IMR-90 (cell line): Measurements from ENCODE around the gene CACNA2D3. TPM values are rescaled to one million over a fixed set of nuclear protein-coding genes. Genes with fewer than 3 reads are reported as not detected.
A peak's percentile ranks its signal among the peaks of the same experiment; 100 is the strongest.

Experiments used
- ATAC-seq: fragments of 200-7000 bp; cut with Tn5 transposase; 2 replicates; pipeline ENCODE4 v1.9.1; 2020; ENCODE audit warnings: low read depth, mild to moderate bottlenecking, moderate library complexity
- BruUV-seq: library from RNA; stranded (reverse); fragments of 400-500 nt; replicated peaks from 2 replicates; lab custom pipeline; 2021; lab: Mats Ljungman, UMichigan
- CTCF ChIA-PET: fragments of 300-600 bp; formaldehyde crosslinking; extraction: SDS; loops from one replicate; lab custom pipeline; 2021; ENCODE audit warnings: antibody characterized with exemption; lab: Yijun Ruan, JAX
- POLR2A ChIA-PET: fragments of 300-600 bp; sonication (Branson Sonifier 250); formaldehyde crosslinking; loops from one replicate; lab custom pipeline; 2022; ENCODE audit warnings: antibody characterized with exemption; ENCODE audit not compliant: unreplicated experiment; lab: Charles Lee
- DNase-seq: peaks from one replicate; pipeline ENCODE4 v3.0.0; 2013
- H2AFZ ChIP-seq: replicated peaks from 2 replicates; pipeline ENCODE3; 2013; ENCODE audit warnings: low read length, mild to moderate bottlenecking; ENCODE audit not compliant: poor library complexity
- H2AK5ac ChIP-seq: 2 replicates; pipeline ENCODE4 v1.6.1; 2013; ENCODE audit warnings: low read depth, low read length, inconsistent platforms
- H2AK9ac ChIP-seq: replicated peaks from 2 replicates; pipeline ENCODE3; 2013; ENCODE audit warnings: mild to moderate bottlenecking, low read depth, low read length, moderate library complexity; ENCODE audit not compliant: poor library complexity
- H2BK120ac ChIP-seq: 2 replicates; pipeline ENCODE4 v1.6.1; 2013; ENCODE audit warnings: low read depth, low read length, inconsistent platforms
- H2BK15ac ChIP-seq: 3 replicates; pipeline ENCODE4 v1.6.1; 2013; ENCODE audit warnings: low read depth, low read length, inconsistent platforms
- H2BK20ac ChIP-seq: 2 replicates; pipeline ENCODE4 v1.6.1; 2013; ENCODE audit warnings: low read depth, mild to moderate bottlenecking, inconsistent platforms, low read length, moderate library complexity
- H2BK5ac ChIP-seq: 2 replicates; pipeline ENCODE4 v1.6.1; 2013; ENCODE audit warnings: mild to moderate bottlenecking, low read depth, low read length, inconsistent platforms; ENCODE audit not compliant: poor library complexity, severe bottlenecking
- H3K14ac ChIP-seq: replicated peaks from 2 replicates; pipeline ENCODE4 v1.6.1; 2013; ENCODE audit warnings: low read depth, low read length, inconsistent platforms
- H3K18ac ChIP-seq: 2 replicates; pipeline ENCODE4 v1.6.1; 2013; ENCODE audit warnings: low read depth, low read length, control low read depth
- H3K23ac ChIP-seq: 2 replicates; pipeline ENCODE4 v1.6.1; 2013; ENCODE audit warnings: low read depth, low read length, inconsistent platforms
- H3K27ac ChIP-seq: 2 replicates; pipeline ENCODE4 v1.5.1; 2013; ENCODE audit warnings: mild to moderate bottlenecking, control low read depth, low read length; ENCODE audit not compliant: insufficient read depth
- H3K27me3 ChIP-seq: 2 replicates; pipeline ENCODE4 v1.6.1; 2013; ENCODE audit warnings: low read length; ENCODE audit not compliant: control insufficient read depth, insufficient read depth
- H3K36me3 ChIP-seq: 2 replicates; pipeline ENCODE4 v1.6.1; 2013; ENCODE audit warnings: low read length, mixed read lengths; ENCODE audit not compliant: control insufficient read depth, insufficient read depth
- H3K4ac ChIP-seq: 2 replicates; pipeline ENCODE4 v1.6.1; 2013; ENCODE audit warnings: low read depth, low read length, inconsistent platforms
- H3K4me1 ChIP-seq: 2 replicates; pipeline ENCODE4 v1.6.1; 2013; ENCODE audit warnings: low read length, mixed read lengths; ENCODE audit not compliant: control insufficient read depth, insufficient read depth
- H3K4me2 ChIP-seq: 2 replicates; pipeline ENCODE4 v1.6.1; 2013; ENCODE audit warnings: low read depth, mild to moderate bottlenecking, control low read depth, low read length, moderate library complexity
- H3K4me3 ChIP-seq: 2 replicates; pipeline ENCODE4 v1.5.1; 2013; ENCODE audit warnings: low read depth, mild to moderate bottlenecking, control low read depth, low read length, moderate library complexity; ENCODE audit not compliant: insufficient read depth
- H3K56ac ChIP-seq: 2 replicates; pipeline ENCODE4 v1.6.1; 2013; ENCODE audit warnings: low read length, inconsistent platforms; ENCODE audit not compliant: insufficient read depth; ENCODE audit errors: extremely low read depth
- H3K79me1 ChIP-seq, 2 experiments: 2 replicates each; pipeline ENCODE4 v1.6.1; 2013; ENCODE audit warnings: low read length in 2 of 2, inconsistent platforms in 1 of 2, low read depth in 1 of 2
- H3K9ac ChIP-seq: 2 replicates; pipeline ENCODE4 v1.6.1; 2013; ENCODE audit warnings: low read depth, low read length, control low read depth
- H3K9me1 ChIP-seq: 2 replicates; pipeline ENCODE4 v1.6.1; 2013; ENCODE audit warnings: low read length, inconsistent platforms; ENCODE audit not compliant: insufficient read depth
- H3K9me3 ChIP-seq: 2 replicates; pipeline ENCODE4 v1.6.1; 2013; ENCODE audit warnings: low read length; ENCODE audit not compliant: control insufficient read depth, insufficient read depth
- H4K20me1 ChIP-seq: 2 replicates; pipeline ENCODE4 v1.6.1; 2013; ENCODE audit warnings: low read length, inconsistent platforms; ENCODE audit not compliant: insufficient read depth
- H4K5ac ChIP-seq: 2 replicates; pipeline ENCODE4 v1.6.1; 2013; ENCODE audit warnings: mild to moderate bottlenecking, low read depth, low read length, control low read depth
- H4K8ac ChIP-seq, 2 experiments: 2 replicates each; pipeline ENCODE4 v1.6.1; 2013; ENCODE audit warnings: low read depth in 2 of 2, low read length in 2 of 2, control low read depth in 1 of 2, inconsistent platforms in 1 of 2
- H4K91ac ChIP-seq: 2 replicates; pipeline ENCODE4 v1.6.1; 2013; ENCODE audit warnings: low read depth, low read length, inconsistent platforms; ENCODE audit not compliant: insufficient read depth
- CEBPB ChIP-seq: IDR thresholded peaks from 2 replicates; pipeline ENCODE4 v1.6.1; 2012; ENCODE audit warnings: low read depth, low read length, improper control_type of control experiment
- CTCF ChIP-seq: conservative IDR thresholded peaks from 2 replicates; pipeline ENCODE4 v1.5.1; 2012; ENCODE audit warnings: mild to moderate bottlenecking, low read depth, low read length, improper control_type of control experiment
- MAFK ChIP-seq: IDR thresholded peaks from 2 replicates; pipeline ENCODE4 v1.6.1; 2012; ENCODE audit warnings: low read depth, low read length, improper control_type of control experiment
- RAD21 ChIP-seq: IDR thresholded peaks from 2 replicates; pipeline ENCODE4 v1.6.1; 2012; ENCODE audit warnings: low read length, improper control_type of control experiment
- SMC3 ChIP-seq: fragments of 150-350 bp; IDR thresholded peaks from 2 replicates; pipeline ENCODE4 v1.6.1; 2016; ENCODE audit warnings: low read depth, mild to moderate bottlenecking, antibody characterized with exemption, low read length, moderate library complexity
- USF2 ChIP-seq: fragments of 150-350 bp; IDR thresholded peaks from 2 replicates; pipeline ENCODE4 v1.6.1; 2017; ENCODE audit warnings: mild to moderate bottlenecking, antibody characterized with exemption, low read length, low read depth
- WGBS, 2 experiments: methylation state at CpG; one replicate each; pipeline versions ENCODE4 v1.1.5 to v1.1.7; 2013; ENCODE audit warnings: missing lambda C conversion rate in 2 of 2; ENCODE audit not compliant: insufficient read length in 1 of 2; ENCODE audit errors: extremely low coverage in 2 of 2; 5-methylcytosine and 5-hydroxymethylcytosine counted together
- dilution Hi-C: fragments of 300-500 bp; cut with HindIII; formaldehyde crosslinking; loops from one replicate; pipeline ENCODE4 v1.14.3; 2018; ENCODE audit warnings: low sequenced_read_pairs; ENCODE audit not compliant: unreplicated experiment
- in situ Hi-C: fragments of 300-500 bp; cut with MboI; formaldehyde crosslinking; loops from 3 replicates; pipeline ENCODE4 v1.14.3; 2019; ENCODE audit warnings: low sequenced_read_pairs, inconsistent platforms, mixed read lengths
- intact Hi-C: fragments of 100-400 bp; cut with micrococcal nuclease; formaldehyde crosslinking; loops from 2 replicates; pipeline ENCODE4 v1.10.0; 2022
- polyA plus RNA-seq, 3 experiments: library from polyadenylated mRNA; depleted of rRNA; stranded (reverse); fragments of >200 nt; gene quantifications; 2 replicates each; pipeline ENCODE4 v1.2.3, GENCODE V29; 2012; ENCODE audit warnings: low replicate concordance in 1 of 3
- total RNA-seq: library from RNA; depleted of rRNA; stranded (reverse); fragments of >200 nt; gene quantifications from 2 replicates; pipeline ENCODE4 v1.2.3, GENCODE V29; 2012

Gene CACNA2D3
- total and polyA plus RNA-seq, 2 of the 4 experiments (the other 2 are of a cell fraction), result 0.36 to 0.41 TPM

GRCh38 chr3:54830658-54831057 is 708.3 kb downstream of the CACNA2D3 start:
- no peak overlapping the region for H2AK9ac ChIP-seq
- no peak overlapping the region for H3K4me3 ChIP-seq
- no peak overlapping the region for H2BK5ac ChIP-seq
- peak; percentile 36 for DNase-seq
- H3K18ac ChIP-seq, result no peak overlapping the region
- dilution Hi-C loops (no loop called here), in situ Hi-C loops (loop anchor here (25.0 kb wide), 1 partner anchor 393 kb away; no protein-coding TSS in a partner anchor), intact Hi-C loops (loop anchor here (5.0 kb wide), 1 partner anchor 403 kb away; no protein-coding TSS in a partner anchor)
- no peak overlapping the region for H2BK20ac ChIP-seq
- H3K27ac ChIP-seq, result no peak overlapping the region
- ATAC-seq, result no peak
- H2AFZ ChIP-seq, result no peak overlapping the region
- H2BK15ac ChIP-seq, result no peak overlapping the region
- no peak overlapping the region for H4K91ac ChIP-seq
- H3K9me1 ChIP-seq, result no peaks in the 10 kb centered on the region
- H3K36me3 ChIP-seq, result no peaks in the 10 kb centered on the region
- no peak overlapping the region for H3K14ac ChIP-seq
- POLR2A ChIA-PET, result no interaction called here
- H4K20me1 ChIP-seq, result no peaks in the 10 kb centered on the region
- WGBS, 2 experiments, result no CpG with 5 or more reads among the region's 8 CpGs
- no peaks in the 10 kb centered on the region for H3K79me1 ChIP-seq
- peaks cover 4% of the 10 kb centered on the region; the same call in 1 of the 2 replicates for H3K9me3 ChIP-seq
- H3K56ac ChIP-seq, result no peak overlapping the region
- H2AK5ac ChIP-seq, result no peak overlapping the region
- H3K9ac ChIP-seq, result no peak overlapping the region
- BruUV-seq, result no TSS peak
- H3K4me1 ChIP-seq, result 0 out of 2 replicates have a peak, but pooled peaks cover 1% of the 10 kb centered on the region
- CTCF ChIA-PET, result interaction anchor here (0.6 to 1.1 kb wide), 4 partner anchors 12 to 73 kb away, joined by 3 to 6 read pairs (median 4); no protein-coding TSS in a partner anchor
- TF ChIP-seq CEBPB (no peak), SMC3 (peak; percentile 48), CTCF (peak; percentile 62), MAFK (no peak), RAD21 (peak; percentile 75), USF2 (no peak)
- peaks cover 7% of the 10 kb centered on the region for H3K27me3 ChIP-seq
- H4K5ac ChIP-seq, result no peak overlapping the region
- H3K23ac ChIP-seq, result no peak overlapping the region
- no peak overlapping the region for H3K4me2 ChIP-seq
- H2BK120ac ChIP-seq, result no peak overlapping the region
- H3K4ac ChIP-seq, result no peak overlapping the region
- no peak overlapping the region for H4K8ac ChIP-seq
